Mucosa of rectum (tissue), 2 donors: ENCODE measurements around the gene MAN1A2.
"Not testable (repeated sequence)": the region's sequence is repeated elsewhere in the genome, so short reads cannot be mapped to it uniquely, and the experiment has no call there.

Source experiments
- H3K27ac ChIP-seq, 2 donors: one replicate each; pipeline ENCODE4 v1.7.0; 2013; ENCODE audit warnings: inconsistent platforms in 2 of 2, low read depth in 2 of 2, low read length in 2 of 2
- H3K27me3 ChIP-seq, 2 donors: one replicate each; pipeline ENCODE4 v1.7.0; 2013; ENCODE audit warnings: low read length in 2 of 2; ENCODE audit not compliant: control insufficient read depth in 2 of 2, insufficient read depth in 2 of 2
- H3K36me3 ChIP-seq, 2 donors: one replicate each; pipeline ENCODE4 v1.7.0; 2013; ENCODE audit warnings: low read length in 2 of 2; ENCODE audit not compliant: control insufficient read depth in 2 of 2, insufficient read depth in 2 of 2
- H3K4me1 ChIP-seq, 2 donors: one replicate each; pipeline ENCODE4 v1.7.0; 2013; ENCODE audit warnings: low read length in 2 of 2, mild to moderate bottlenecking in 1 of 2; ENCODE audit not compliant: control insufficient read depth in 2 of 2, insufficient read depth in 2 of 2
- H3K4me3 ChIP-seq, 2 donors: one replicate each; pipeline ENCODE4 v1.7.0; 2013; ENCODE audit warnings: low read length in 2 of 2
- H3K9ac ChIP-seq, 2 donors: one replicate each; pipeline ENCODE4 v1.7.0; 2013; ENCODE audit warnings: low read length in 2 of 2, low read depth in 1 of 2, mild to moderate bottlenecking in 1 of 2
- H3K9me3 ChIP-seq, 2 donors: one replicate each; pipeline ENCODE4 v1.7.0; 2013; ENCODE audit warnings: low read length in 2 of 2; ENCODE audit not compliant: control insufficient read depth in 2 of 2
- donor health status: healthy.
- donor health status: Normal muscosa, but diverticular disease.

Gene MAN1A2

DNA sequence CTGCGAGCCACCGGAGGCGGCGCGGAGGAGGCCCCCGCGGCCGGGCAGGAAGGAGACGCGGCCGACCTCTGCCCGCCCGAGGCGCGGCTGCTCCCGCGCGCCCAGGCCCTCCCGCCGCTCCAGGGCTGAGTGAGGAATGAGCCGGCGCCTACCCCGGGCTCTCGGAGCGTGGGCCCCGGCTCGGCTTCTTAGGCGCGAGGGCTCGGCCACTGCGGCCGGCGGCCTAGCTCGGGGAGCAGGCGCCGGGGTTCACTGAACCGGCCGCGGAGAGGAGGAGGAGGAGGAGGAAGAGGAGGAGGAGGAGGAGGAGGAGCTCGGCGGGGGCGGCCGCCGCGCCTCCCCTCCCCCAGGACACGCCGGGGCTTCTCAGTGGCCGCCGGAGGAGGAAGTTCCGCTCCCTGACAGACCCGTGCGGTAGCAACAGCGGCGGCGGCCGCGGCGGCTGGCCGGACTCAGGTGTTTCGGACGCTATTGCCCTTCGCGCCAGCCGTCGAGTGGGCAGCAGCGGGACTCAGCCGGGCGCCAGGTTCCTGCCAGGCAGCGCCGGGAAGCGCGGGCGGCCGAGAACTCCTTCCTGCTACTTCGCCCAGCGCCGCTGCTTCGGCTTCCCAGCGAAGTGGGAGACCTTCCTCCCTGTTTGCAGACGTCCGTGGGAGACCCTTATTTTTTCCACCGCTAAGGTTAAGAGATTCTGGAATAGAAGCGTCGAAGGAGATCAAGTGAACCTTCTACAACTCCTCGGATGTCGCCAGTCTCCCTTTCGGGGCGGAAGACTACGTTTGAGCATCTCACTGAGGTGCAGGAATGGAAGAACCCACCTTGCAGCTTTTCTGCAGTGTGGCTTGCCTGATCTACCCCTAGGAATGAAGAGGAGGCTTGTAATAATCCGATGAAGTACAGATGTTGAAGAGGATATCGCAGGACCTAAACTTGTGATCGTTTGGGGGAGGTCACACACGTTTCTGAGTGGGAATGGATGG lies at the start of gene MAN1A2:
Gene MAN1A2, plus strand, starts transcription at position 404 of the 980 bp plus-strand sequence. CDS start 735 bp downstream, outside the sequence.
- no peaks in the 10 kb centered on the region for H3K27me3 ChIP-seq
- peak within 1 kb of the TSS; percentile 88 to 98 for H3K4me3 ChIP-seq
- H3K27ac ChIP-seq, result peak within 1 kb of the TSS; percentile 96
- H3K4me1 ChIP-seq, result peaks cover 13 to 19% of the 10 kb centered on the region in 2 donors
- no peaks in the 10 kb centered on the region for H3K36me3 ChIP-seq
- peak within 1 kb of the TSS; percentile 86 to 98 for H3K9ac ChIP-seq
- no peaks in the 10 kb centered on the region for H3K9me3 ChIP-seq

DNA sequence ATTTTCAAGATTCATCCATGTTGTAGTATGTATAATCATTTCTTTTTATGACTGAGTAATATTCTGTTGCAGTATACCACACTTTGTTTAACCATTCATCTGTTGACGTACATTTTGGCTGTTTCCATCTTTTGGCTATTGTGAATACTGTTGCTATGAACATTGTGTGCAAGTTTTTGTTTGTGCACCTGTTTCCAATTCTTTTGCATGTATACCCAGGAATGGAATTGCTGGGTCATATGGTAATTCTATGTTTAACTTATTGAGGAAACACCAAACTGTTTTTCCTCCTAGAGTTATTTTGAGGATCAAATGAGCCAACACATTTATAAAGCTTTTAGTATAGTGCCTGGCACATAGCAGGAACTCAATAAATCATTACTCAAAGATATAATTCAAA lies 49.2 kb upstream of the MAN1A2 start:
- Histone ChIP-seq H3K4me1 (no peaks in the 10 kb centered on the region), H3K27ac (no peak overlapping the region), H3K9ac (no peak overlapping the region), H3K27me3 (no peaks in the 10 kb centered on the region), H3K36me3 (no peaks in the 10 kb centered on the region), H3K9me3 (no peaks in the 10 kb centered on the region), H3K4me3 (no peak overlapping the region)

DNA sequence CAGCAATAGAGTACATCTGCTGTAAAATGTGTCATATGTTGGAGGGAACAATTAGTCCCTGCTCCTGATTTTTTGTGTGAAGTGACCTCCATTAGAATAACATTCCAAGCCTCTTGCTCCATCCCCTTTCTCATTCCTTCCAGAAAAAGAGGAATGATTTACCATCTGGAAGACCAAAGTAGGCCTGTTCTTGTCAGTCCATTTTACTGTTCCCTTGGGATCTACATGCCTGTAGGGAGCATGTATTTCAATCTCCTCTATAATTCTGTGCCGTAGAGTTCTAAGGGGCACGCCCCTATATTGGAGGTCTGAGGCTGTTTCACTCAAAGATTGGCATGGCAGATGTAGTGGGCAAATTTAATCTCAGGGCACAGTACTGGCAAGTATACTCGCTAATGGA lies 48.8 kb upstream of the MAN1A2 start:
- H3K27me3 ChIP-seq, result no peaks in the 10 kb centered on the region
- no peaks in the 10 kb centered on the region for H3K36me3 ChIP-seq
- H3K9ac ChIP-seq, result no peak overlapping the region
- no peaks in the 10 kb centered on the region for H3K9me3 ChIP-seq
- H3K4me3 ChIP-seq, result no peak overlapping the region
- H3K27ac ChIP-seq, result no peak overlapping the region
- H3K4me1 ChIP-seq, result no peaks in the 10 kb centered on the region

DNA sequence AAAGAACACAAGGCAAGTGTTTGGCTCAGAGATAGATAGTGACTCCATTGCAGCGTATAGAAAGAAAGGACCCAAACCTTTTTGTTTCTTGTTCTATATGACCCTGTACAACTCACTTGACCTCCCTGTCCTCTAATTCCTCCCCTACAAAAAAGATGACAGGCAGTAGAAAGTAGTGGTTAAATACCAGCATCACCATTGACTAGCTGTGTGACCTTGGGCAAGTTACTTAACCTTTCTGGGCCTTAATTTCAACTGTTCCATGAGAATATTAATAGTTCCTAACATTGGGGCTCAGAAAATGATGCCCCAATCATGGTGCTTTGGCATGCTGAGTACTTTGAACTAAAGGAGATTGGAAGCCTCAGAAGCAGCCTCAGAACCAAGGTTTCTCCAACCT lies 46.7 kb upstream of the MAN1A2 start:
- Histone ChIP-seq H3K9ac (no peak overlapping the region), H3K4me1 (no peaks in the 10 kb centered on the region), H3K4me3 (no peak overlapping the region), H3K36me3 (no peaks in the 10 kb centered on the region), H3K27me3 (no peaks in the 10 kb centered on the region), H3K27ac (no peak overlapping the region), H3K9me3 (no peaks in the 10 kb centered on the region)

DNA sequence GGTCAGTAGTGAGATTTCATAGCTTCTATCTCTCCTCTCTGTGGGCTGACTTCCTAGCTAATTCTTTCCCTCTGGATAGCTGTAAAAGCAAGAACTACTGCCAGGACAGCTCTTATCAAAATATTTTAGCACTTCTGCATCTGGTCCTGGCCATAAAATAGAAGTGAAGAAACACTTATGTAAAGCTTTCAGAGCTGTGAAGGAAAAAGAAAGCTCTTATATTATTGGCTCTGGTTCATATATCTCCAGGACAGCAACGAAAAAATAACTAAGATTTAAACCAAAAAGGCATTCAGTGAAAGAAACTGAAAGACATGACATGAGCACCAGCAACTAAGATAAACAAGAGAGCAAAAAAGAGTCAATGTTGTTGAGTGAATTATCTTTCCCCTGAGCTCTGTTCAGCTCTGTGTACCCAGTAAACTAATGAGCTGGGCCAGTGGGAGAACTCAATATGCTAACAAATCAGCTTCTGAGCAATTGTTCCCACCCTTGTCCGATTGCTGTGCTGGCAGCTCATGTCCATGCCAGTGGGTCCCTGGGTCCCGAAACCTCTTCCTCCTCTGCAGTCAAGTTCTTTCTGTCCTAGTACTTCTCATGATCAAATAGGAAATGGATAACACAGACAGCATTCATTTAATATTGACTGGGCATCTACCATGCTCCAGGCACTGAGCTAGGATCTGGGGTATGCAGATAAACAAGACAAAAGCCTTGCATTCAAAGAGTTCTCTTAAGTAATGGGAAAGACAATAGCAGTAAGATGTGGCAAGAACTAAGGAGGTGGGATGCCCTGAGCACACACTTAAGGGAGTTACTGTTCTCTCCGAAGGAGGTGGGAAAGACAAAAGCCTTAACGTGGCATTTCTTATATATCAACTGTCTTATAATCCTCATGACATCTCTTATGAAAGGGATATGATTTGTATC lies 45.3 kb upstream of the MAN1A2 start:
- no peak overlapping the region for H3K4me3 ChIP-seq
- H3K27ac ChIP-seq, result no peak overlapping the region
- no peaks in the 10 kb centered on the region for H3K9me3 ChIP-seq

DNA sequence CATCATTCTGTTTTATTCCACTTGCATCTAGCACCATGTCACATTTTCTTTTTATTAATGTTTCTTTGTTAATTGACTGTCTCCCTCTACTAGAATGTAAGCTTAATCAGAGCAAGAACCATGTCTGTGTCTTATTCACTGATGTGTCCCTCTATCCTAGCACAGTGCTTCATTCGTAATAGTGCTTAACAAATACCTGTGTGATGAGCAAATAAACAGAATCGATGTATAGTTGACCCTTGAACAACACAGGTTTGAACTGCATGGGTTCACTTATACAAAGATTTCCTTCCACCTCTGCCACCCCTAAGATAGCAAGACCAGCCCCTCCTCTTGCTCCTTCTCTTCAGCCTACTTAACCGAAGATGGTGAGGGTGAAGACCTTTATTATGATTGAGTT lies 42.9 kb upstream of the MAN1A2 start:
- H3K4me3 ChIP-seq, result no peak overlapping the region
- no peaks in the 10 kb centered on the region for H3K9me3 ChIP-seq
- no peaks in the 10 kb centered on the region for H3K4me1 ChIP-seq
- no peak overlapping the region for H3K27ac ChIP-seq
- no peaks in the 10 kb centered on the region for H3K27me3 ChIP-seq
- H3K36me3 ChIP-seq, result no peaks in the 10 kb centered on the region
- no peak overlapping the region for H3K9ac ChIP-seq

More for the DNA sequence above, 45.3 kb upstream of the MAN1A2 start:
- no peaks in the 10 kb centered on the region for H3K36me3 ChIP-seq
- no peaks in the 10 kb centered on the region for H3K27me3 ChIP-seq
- no peak overlapping the region for H3K9ac ChIP-seq
- no peaks in the 10 kb centered on the region for H3K4me1 ChIP-seq

DNA sequence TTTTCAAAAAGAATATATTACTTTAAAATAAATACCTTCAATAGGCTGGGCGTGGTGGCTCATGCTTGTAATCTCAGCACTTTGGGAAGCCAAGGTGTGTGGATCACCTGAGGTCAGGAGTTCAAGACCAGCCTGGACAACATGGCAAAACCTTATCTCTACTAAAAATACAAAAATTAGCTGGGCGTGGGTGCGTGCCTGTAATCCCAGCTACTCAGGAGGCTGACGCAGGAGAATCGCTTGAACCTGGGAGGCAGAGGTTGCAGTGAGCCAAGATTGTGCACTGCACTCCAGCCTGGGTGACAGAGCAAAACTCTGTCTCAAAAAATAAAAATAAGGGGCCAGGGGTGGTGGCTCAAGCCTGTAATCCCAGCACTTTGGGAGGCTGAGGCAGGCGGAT lies 41.2 kb upstream of the MAN1A2 start:
- H3K9ac ChIP-seq, H3K9me3 ChIP-seq, H3K4me1 ChIP-seq, H3K27me3 ChIP-seq, H3K4me3 ChIP-seq, H3K36me3 ChIP-seq, H3K27ac ChIP-seq: not testable (repeated sequence)

DNA sequence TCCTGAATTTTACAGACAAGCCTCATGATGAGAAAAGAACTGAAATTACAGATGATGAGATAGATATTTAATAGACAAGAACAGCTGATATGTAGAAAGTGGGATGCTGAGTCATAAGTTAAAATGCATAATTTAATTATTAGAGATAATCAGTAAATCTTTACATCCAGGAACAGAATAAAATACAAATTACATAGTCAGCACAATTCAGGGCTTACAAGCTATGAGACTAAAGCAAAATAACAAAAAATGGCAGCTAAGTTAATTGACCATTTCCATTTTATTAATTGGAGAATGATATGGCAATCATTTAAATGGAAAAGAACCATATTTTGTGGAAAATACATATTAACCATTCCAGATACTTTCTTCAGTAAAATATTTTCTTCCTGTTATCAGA lies 40.2 kb upstream of the MAN1A2 start:
- Histone ChIP-seq H3K9ac (no peak overlapping the region), H3K9me3 (no peaks in the 10 kb centered on the region), H3K27me3 (no peaks in the 10 kb centered on the region), H3K4me1 (no peaks in the 10 kb centered on the region), H3K27ac (no peak overlapping the region), H3K4me3 (no peak overlapping the region), H3K36me3 (no peaks in the 10 kb centered on the region)

DNA sequence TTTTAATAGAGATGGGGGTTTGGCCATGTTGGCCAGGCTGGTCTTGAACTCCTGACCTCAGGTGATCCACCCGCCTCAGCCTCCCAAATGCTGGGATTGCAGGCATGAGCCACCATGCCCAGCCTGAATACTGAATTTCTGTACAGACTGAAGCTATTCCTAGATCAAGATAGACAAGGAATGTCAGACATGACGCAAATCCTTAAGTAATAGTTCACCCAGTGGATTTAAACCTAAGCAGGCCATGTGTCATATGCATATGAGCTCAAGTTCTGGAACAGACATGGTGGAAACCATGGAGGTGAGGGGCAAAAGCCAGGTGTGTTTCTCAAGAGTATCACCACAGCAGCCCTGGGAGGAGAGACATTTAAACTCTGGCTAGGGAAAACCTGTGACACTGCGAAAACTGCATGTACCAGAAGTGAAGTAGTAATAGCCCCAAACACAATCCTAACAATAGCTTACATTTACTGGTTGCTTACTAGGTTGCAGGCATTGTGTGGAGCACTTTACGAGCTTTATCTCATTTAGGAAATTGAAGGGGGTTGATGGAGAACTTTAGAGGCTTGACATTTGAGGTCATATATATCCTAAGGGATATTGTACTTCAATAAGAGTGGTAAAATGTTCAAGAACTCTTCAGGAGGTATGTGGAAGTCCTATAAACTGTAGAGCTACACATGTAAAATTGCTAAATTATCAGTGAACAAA lies 31.7 kb upstream of the MAN1A2 start:
- Histone ChIP-seq H3K27me3 (no peaks in the 10 kb centered on the region), H3K9ac (no peak overlapping the region), H3K27ac (no peak overlapping the region)

More for the DNA sequence above, 31.7 kb upstream of the MAN1A2 start:
- Histone ChIP-seq H3K4me3 (no peak overlapping the region), H3K36me3 (no peaks in the 10 kb centered on the region), H3K4me1 (peaks cover 0 to 3% of the 10 kb centered on the region in 2 donors), H3K9me3 (no peaks in the 10 kb centered on the region)
